Endometrial microvascular endothelial cells (primary cell): ENCODE results near the gene COL21A1. TPM values are rescaled to one million over a fixed set of nuclear protein-coding genes. Genes with fewer than 3 reads are reported as not detected.

Source experiments
- in situ Hi-C: cut with HindIII; loops from 2 replicates; pipeline ENCODE4 v1.10.0; 2017; ENCODE audit warnings: low sequenced_read_pairs, low pct_unique_long_range_greater_than_20kb; ENCODE audit errors: inconsistent ontology term
- total RNA-seq: library from RNA; depleted of rRNA; stranded (reverse); fragments of >200 nt; gene quantifications from one replicate; pipeline ENCODE4 v1.2.3, GENCODE V29; 2015; ENCODE audit errors: inconsistent ontology term

COL21A1 gene
- total RNA-seq, 1 donor from 2014 or later: 0.65 TPM

DNA sequence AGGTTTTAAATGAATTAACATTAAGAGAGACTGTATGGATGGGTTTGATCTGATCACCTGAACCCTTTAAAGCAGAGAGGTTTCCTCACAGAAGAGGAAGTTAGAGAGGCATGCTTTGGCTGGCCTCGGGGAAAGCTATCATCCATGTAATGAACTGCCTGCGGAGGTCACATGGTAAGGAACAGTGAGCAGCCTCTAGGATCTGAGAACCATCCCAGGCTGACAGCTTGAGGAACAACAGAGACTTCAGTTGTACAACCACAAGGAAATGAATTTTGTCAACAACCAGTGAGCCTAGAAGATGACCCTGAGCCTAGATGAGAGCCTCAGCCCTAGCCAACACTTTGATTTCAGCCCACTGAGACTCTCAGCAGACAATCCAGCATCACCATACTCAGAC is 2.9 kb upstream of the COL21A1 start:
- in situ Hi-C loops: no loop called here

DNA sequence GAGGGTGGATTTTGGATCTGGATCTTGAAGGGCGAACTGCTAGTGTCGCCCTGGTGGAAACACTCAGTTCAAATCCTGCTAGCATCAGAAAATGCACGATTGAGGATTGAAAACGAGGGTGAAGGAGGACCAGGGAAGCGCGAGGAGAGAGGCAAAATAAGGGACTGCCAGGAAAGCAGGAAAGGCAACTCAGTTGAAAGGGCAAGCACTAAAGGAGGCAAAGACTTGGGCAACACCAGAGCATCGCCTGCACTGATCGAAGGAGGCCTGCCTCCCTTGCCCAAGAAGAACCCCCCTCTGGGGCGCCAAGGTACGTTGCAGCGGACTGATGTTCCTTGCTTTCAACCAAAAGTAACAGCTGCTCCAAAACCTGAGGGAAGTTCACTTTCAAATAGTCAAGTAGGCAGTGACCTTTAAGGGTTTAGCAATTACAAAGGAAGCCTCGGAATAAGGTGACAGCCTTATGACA is 308 bp upstream of the COL21A1 start:
- in situ Hi-C loops: no loop called here

DNA sequence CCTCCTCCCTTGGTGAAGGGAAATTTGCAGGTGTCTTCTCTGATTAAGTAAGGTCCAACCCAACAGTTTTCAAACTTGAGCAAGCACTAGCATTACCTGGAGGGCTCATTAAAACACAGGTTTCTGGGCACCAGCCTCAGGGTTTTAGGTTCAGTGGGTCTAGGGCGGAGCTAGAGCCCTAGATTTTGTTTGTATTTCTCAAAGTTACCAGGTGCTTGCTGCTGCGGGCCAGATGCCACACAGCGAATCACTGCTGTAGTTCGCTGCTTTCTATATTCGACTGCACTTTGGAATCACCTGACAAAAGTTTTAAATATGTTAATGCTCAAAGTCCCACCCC is 869 bp downstream of the COL21A1 start:
- in situ Hi-C loops: no loop called here

DNA sequence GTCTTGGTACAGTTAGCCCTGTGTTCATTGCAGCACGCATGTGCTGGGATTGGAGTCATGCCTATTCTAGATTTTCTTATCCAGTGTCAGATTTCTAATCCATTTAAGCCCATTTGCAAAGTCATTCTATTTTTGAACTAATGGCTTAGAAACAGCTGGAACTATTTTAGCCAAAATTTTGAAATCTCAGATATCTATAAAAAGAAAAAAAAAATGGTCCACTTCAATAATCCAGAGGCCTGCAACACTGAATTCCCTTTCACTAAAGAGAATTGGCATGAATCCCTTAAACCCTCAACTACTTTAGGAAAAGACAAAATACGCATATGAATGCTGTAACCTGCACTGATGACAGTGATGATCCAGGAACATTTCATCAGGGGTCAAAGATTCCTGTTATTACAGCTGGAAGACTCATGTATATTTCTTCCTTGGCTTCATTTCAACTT is 1.5 kb downstream of the COL21A1 start:
- in situ Hi-C loops: no loop called here

DNA sequence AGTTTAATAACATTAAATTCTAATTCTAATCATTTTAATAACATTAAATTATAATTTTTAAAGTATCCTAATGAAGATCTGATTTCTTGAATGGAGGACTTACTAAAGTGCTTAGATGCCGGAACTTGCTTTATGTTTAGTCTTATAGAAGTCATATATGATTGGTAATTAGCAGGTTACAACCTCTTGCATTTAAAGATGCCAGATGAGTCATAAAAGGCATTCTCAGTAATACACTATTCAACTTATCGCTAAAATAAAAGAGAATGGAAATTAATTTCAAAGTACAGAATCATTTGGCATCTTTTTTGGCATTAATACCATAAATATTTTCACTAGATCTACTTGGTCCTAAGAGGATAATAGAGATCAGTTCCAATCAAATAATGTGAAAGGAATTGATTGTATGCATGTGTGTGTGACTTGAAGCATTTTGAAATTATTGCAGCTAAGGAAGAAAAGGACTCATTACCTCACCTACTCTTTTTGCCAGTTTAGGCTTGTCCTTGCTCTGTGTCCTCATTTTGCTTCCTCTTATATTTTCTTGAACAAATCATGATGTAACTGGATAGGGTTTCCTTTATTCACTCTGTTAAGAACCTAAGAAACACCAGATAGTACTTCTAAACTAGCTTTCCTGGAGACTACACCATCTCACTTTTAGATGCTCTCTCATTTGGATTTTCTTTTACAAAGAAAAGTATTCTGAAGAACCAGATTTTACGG is 2.7 kb downstream of the COL21A1 start:
- in situ Hi-C loops: no loop called here

DNA sequence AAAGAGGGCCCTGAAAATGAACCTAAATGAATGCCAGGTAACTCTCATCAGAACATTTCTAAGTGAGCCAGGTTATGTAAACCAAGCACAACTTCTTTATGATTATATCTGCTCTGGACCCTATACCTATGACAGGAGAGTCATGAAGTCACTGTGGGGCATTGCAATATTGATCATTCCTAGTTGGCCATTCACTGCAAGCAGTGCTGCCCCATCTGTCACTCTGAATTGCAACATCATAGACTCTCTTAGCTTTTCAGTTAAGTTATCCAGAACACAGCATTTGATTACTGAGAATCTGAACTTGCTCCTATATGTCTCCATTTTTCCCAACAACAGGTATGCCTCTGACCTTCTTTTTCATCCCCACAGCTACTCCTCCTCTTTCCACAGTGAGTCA is 3.3 kb downstream of the COL21A1 start:
- in situ Hi-C loops: no loop called here

DNA sequence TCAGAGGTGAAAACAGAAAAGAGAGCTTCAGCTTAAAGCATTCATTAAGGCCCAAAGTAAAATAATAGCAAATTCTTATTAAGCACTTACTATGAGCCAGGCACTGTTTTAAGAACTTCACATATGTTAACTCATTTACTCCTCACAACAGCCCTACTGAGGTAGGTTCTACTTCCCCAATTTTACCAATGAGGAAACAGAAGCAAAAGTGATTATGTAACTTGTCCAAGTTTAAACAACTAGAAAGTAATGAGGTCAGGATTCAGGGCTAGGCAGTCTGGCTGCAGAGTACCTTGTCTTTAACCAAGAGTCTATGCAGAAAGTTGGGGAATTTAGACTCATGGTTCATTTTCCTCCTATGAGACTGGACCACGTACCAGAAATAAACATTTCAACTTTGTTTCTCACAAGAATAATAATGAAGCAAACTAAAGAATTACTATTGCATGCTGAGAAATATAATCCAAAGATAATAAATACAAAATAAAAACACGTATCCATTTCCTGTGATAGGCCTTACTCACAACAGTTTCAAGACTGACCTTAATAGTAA is 3.8 kb downstream of the COL21A1 start:
- in situ Hi-C loops: no loop called here

DNA sequence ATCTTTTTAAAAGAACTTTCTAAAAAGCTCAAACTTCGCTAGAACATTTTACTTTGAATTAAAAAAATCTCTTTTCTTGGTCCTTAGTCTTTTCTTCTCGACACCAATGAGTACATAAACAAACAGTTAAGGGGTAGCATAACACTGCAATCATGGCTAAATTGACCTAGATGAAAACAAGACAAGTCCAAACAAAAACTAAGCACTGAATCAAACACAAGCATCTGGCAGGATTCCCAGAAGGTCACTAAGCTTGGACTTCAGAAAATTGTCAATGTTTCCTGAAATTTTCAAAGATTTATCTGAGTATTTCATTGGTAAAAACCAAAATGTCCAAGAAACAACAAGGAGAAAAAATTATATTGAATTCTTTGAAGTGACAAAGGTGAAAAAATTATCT is 5.0 kb downstream of the COL21A1 start:
- in situ Hi-C loops: no loop called here

DNA sequence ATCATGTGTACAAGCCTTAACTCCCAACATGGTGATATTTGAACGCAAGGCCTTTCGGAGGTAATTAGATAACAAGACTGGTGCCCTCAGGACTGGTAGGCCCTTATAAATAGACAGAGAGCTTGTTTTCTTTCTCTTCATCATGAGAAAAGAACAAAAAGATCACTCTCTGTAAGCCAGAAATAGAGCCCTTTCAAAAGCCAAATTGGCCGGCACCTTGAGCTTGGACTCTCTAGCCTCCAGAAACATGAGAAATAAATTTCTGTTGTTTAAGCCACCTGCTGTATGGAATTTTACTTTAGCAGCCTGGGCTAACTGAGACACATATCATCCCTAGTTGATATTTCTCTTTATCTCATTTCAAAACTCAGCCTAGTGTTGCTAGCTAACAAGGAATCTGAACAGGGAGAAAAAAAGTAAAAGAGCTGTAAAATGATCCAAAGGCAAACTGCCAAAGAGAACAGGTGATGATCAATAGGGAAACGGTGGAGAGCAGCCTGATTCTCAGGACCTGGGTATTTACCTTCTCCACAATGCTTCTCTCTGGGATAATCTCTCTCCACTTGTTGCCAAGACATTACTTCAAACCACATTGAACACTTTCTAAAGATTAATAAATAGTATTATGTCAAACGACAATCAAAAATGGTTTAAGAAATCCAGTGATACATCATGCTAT is 6.1 kb downstream of the COL21A1 start:
- in situ Hi-C loops: no loop called here

DNA sequence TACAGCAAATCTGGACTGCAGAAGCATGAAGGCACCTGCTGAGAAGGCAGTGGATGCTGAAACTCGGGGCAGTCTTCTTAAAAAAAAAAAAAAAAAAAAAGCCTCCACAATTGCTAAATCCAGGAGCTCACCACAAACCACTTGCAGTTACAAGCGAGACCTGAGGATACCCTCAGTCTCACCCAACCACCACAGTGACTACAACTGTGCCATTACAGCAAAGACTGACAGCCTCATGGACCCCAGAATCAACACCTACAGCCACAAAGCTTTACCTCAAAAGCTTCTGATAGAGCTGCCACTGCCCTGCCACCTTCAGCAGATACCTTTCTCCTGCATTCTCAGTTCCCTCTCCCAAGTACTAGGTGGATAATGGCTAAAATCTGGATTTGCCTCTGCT is 9.0 kb downstream of the COL21A1 start:
- in situ Hi-C loops: no loop called here

DNA sequence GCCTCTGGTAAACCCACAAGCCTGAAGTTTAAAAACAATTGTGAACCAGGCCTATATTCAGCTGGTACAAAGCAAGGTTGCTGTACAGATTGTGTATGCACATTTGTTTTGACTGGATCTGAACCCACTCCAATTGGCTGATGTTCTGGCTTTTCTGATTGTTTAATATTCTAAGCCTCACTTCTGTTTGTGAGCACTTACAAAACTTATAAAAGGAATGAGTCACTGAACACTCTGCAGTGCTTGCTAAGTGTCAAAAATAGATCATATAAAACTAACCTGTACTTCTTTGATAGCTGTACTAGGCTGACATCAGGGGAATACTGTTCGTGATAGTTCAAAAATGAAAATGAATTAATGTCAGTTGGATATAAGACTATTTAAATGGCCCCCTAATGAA is 12.1 kb downstream of the COL21A1 start:
- in situ Hi-C loops: no loop called here

DNA sequence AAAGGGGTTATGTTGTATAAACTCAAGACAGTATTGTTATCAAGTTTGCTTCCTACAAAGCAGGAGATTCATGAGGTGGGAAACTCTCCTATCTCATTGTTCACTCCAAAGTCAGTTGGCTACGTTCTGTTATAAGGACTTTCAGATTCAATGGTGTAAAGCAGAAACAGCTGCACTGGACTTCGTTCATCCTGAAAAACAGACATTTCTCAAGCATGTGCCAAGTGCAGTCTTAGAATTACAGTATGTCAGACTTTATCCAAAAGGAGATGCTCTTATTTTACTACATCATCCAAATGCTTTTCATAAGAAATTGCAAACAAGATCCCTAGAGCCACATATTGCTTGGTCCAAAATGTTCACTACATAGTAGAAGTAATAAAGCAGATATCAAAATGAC is 14.9 kb downstream of the COL21A1 start:
- in situ Hi-C loops: no loop called here

DNA sequence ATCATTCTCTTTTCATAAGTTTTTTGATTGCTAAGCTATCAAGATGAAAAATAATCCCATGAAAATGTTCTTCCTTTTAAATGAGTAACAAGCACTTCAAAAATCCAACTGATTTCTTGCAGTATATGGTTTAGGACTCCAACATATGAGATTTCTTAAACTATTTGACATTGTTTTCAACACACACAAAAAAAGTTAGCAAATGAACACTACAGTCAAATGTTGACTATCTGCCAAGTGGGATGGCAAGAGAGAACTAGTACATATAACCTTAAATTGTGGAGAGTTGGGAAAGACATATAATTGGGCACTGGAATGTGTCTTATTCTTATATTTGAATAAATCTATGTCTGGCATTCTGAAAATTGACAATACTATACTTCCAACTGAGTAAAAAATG is 15.6 kb downstream of the COL21A1 start:
- in situ Hi-C loops: no loop called here

DNA sequence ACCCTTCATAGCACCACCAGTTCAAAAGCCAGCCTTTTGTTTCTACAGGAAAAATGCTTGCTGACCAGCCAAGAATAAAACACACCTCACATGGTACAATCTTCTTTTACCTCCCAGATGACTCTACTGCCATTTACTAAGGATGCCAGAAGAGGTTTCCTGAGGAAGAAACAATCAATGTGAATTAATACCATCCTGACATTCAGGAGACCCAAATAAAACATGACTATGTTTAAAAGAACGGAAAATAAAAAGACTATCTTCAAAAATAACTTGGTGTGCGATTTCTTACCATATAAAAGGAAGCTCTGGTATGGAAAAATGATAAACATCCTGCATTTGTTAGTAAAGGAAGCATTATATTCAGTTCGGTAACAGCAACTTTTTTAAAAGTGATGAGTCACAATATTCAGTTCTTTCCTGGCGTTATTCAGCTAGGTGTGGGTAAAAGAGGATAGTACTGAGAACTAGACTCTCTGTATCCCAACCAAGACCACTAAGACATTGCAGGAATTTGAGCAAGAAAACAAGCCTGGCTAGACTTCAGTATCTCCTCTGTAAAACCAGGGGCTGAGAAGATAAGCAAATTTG is 16.3 kb downstream of the COL21A1 start:
- in situ Hi-C loops: no loop called here

DNA sequence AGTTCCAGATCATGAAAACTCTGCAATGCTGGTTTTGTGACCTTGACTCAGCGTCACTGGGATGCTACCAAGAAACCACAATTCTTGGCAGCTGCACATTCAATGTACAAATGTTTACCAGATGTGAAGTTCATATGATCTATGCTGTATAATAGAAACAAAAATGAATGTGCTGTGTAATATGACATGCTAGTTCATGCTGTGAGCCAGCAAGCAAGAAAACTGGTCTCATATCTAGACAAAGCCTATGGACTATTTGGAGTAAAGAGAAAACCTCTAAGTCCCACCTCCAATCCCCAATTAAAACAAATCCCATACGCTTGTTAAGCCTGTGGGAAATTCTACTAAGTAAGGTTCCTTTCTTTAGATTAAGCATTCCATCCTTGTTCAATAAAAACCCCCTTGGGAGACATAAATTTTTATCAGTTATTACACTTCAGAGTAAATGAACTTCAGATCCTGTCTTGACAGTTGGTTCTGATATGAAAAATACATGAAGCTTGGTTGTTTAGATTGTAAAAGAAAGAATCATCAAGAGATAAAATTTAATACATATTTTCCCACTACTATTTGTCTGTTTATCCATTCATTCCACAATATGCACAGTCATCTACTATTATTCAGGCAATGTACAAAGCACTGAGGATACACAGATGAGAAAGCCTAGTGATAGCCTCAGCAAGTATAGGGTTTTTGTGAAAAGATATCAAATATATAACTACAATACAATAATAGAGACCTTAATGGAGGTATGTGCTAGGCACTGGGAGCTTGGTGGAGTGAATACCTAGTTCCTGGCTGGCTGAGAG is 20.1 kb downstream of the COL21A1 start:
- in situ Hi-C loops: no loop called here

DNA sequence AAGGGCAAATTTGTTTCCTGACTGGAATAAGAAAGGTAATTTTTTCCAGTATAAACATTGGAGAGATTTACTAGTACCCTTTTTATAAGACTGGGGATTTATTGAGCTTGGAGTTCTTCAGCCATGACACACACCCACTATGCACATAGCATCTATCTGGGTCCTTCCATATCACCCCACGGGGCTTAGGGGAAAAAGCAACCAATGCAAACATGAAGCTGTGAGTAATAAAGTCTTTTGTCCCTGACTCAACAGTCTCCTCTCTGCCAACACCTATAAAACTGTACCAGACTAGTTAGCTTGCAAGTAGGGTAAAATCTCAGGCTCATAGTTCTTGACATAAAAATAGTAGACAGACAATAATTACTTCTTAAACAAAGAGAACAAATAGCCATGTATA is 23.4 kb downstream of the COL21A1 start:
- in situ Hi-C loops: no loop called here

DNA sequence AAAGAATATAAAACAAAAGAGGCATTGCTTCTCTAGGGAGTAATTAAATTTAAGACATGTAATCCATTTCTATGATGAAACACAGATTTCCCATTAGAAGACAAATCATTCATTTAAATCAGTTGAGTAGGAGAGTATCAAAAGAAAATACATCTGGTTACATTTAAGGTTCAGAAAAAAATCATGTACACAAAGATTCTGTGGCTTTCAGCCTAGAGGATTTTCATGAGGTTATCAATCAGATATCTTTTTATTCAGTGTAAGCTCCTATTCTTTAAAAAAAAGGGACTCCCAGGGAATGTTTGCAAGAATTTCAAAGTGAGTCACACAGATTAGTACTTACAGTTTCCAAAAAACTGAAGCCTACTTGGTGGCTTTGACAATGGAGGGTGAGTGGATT is 24.9 kb downstream of the COL21A1 start:
- in situ Hi-C loops: no loop called here

DNA sequence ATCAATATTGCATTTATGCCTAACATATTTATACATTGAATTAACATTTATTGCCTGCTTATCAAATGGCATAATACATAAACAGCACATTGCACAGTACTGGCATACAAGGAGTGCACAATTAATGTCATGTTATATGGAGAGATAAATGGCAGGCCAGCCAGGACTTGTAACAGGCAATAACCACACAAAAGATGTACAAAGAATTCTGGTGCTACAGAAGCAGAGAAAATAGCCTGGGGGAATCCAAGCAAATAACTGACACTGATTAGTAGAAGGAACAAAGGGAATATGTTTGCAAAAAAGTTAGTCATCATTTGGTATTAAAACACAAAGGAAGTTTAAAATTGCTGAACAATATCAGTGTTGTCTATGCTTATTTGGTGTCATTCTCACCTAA is 27.3 kb downstream of the COL21A1 start:
- in situ Hi-C loops: no loop called here

DNA sequence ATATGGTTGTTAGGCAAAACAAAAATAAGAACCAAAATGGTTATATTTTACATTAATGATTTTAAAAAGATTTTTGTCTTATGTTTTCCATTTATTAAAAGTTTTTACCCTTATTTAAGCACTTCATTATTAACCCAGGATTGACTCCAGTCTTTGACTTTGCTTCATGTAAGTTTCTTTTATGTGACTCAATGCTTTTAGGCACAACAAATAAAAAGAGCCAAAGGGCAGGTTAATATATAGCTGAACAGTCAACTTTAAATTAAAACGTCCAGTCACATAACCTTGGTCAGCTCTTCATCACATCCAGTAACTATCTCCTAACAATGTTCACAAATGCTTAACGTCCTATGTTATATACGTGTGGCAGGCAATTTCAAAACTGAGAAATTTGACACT is 32.7 kb downstream of the COL21A1 start:
- in situ Hi-C loops: no loop called here
